ENCODE data around the gene NHLRC2. TPM values are rescaled to one million over a fixed set of nuclear protein-coding genes. Genes with fewer than 3 reads are reported as not detected.

Gene NHLRC2
- 2.6 and 6.9 TPM in 2 replicates for total RNA-seq (ENCODE audit: low replicate concordance)

DNA sequence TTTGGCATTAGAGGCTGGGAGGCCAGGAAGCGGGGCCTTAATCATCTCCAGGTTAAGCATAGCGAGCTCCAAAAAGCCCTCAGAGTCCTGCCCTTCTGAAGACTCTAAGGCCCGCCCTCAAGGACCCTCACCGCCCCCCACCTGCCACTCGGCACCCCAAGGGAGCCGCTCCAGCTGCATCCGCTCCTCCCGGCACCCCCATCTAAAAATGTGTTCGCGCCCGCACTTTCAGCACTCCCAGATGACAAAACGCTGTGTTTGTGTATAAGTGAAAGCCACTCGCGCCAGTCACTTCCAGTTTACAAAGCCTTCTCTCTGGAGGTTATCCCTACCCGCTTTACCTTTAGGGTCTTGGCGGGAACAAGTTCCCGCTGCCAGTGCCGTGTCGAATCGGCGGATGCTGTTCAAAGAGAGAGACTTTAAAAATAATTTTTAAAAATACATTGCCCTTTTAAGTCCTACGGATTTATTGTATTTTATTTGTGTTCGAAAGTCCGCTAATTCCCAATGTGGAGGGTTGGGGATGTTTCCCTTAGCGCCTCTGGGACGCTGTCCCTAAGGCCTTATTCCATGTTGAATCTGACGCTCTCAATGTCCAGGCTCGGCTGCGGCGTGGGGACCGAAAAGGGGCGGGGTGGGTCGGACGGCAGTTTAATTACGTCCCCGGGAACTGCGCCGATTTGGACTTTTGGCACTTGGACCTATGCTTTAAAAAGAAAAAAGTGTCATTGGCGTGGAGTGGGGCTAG lies at the start of gene NHLRC2, which contains the start of gene DCLRE1A:
Gene NHLRC2 (plus strand): TSS at position 649 of the 748 bp plus-strand sequence. CDS start 212 bp downstream, outside the sequence.
Gene DCLRE1A (minus strand): TSS at position 70 of the 748 bp plus-strand sequence. CDS start 900 bp downstream, outside the sequence.

Other genes with a start within 250 kb of the NHLRC2 start
- gene NRAP, start 190.6 kb upstream of the NHLRC2 start, total RNA-seq (ENCODE audit: low replicate concordance): under 0.01 TPM in 1 of 2 replicates, not detected in the other
- 27.1 and 37.3 TPM in 2 replicates for gene CASP7, start 174.7 kb upstream of the NHLRC2 start, total RNA-seq (ENCODE audit: low replicate concordance)
- not detected in 2 replicates for gene PLEKHS1, start 103.0 kb upstream of the NHLRC2 start, total RNA-seq (ENCODE audit: low replicate concordance)
- 2.3 and 4.3 TPM in 2 replicates for gene DCLRE1A, start 579 bp upstream of the NHLRC2 start, total RNA-seq (ENCODE audit: low replicate concordance)
- not detected in 2 replicates for gene ADRB1, start 189.2 kb downstream of the NHLRC2 start, total RNA-seq (ENCODE audit: low replicate concordance)